Stimulated activated CD4-positive, alpha-beta T cell treated with anti-CD3 and anti-CD28 coated beads, Interleukin-12 subunit alpha, Interleukin-12 subunit beta, amount 100 ng/mL, for 24 hours (primary cell): ENCODE results near the gene TRIML2.

Experiments used
- DNase-seq, 2 experiments: peaks; one replicate each; pipeline ENCODE4 v3.0.0-alpha.2; 2020; ENCODE audit warnings: low read depth in 2 of 2

The TRIML2 gene

GRCh38 chr4:188109157-188109755 lies at the start of gene TRIML2:
Gene TRIML2 (minus strand): TSS chr4:188109603. CDS start chr4:188105368, 4,235 bp downstream.
- no peak for DNase-seq

- DNase-seq: no peak
These were observed 48.9 kb upstream of the TRIML2 start for GRCh38 chr4:188158336-188158735.

- DNase-seq: no peak
These were observed 45.4 kb upstream of the TRIML2 start for GRCh38 chr4:188154668-188155405.

GRCh38 chr4:188147776-188148175 lies 38.4 kb upstream of the TRIML2 start:
- no peak for DNase-seq

GRCh38 chr4:188147176-188147575 lies 37.8 kb upstream of the TRIML2 start:
- DNase-seq: no peak

GRCh38 chr4:188146618-188147017 lies 37.2 kb upstream of the TRIML2 start:
- DNase-seq: no peak

GRCh38 chr4:188145601-188146000 lies 36.2 kb upstream of the TRIML2 start:
- DNase-seq: no peak

- no peak for DNase-seq
These were observed 34.3 kb upstream of the TRIML2 start for GRCh38 chr4:188143731-188144130.

GRCh38 chr4:188139671-188140070 lies 30.3 kb upstream of the TRIML2 start:
- DNase-seq: no peak

GRCh38 chr4:188139141-188139540 lies 29.7 kb upstream of the TRIML2 start, which contains the start of gene TRIML1:
Gene TRIML1 (plus strand): TSS chr4:188139441. CDS start chr4:188139559, 118 bp downstream.
- no peak for DNase-seq

- DNase-seq: no peak
These were observed 28.8 kb upstream of the TRIML2 start for GRCh38 chr4:188138227-188138626.

GRCh38 chr4:188132232-188132631 lies 22.8 kb upstream of the TRIML2 start:
- no peak for DNase-seq

GRCh38 chr4:188130355-188130754 lies 21.0 kb upstream of the TRIML2 start:
- DNase-seq: no peak

GRCh38 chr4:188127214-188127874 lies 17.9 kb upstream of the TRIML2 start:
- DNase-seq: no peak

GRCh38 chr4:188121530-188121929 lies 12.1 kb upstream of the TRIML2 start:
- no peak for DNase-seq

- DNase-seq: no peak
These were observed 8.4 kb upstream of the TRIML2 start for GRCh38 chr4:188117631-188118324.

- no peak for DNase-seq
These were observed 3.8 kb upstream of the TRIML2 start for GRCh38 chr4:188113156-188113555.

GRCh38 chr4:188111955-188112354 lies 2.6 kb upstream of the TRIML2 start:
- DNase-seq: no peak

GRCh38 chr4:188110741-188111471 lies 1.5 kb upstream of the TRIML2 start:
- no peak for DNase-seq

GRCh38 chr4:188110036-188110435 lies 633 bp upstream of the TRIML2 start:
- DNase-seq: no peak
